GM12801 (cell line): ENCODE data around the gene COX17.

Experiments
- CTCF ChIP-seq: IDR thresholded peaks from one replicate; pipeline ENCODE4 v1.5.1; 2011; ENCODE audit warnings: control low read depth; ENCODE audit not compliant: insufficient read length; ENCODE audit errors: extremely low read depth

Gene COX17

DNA sequence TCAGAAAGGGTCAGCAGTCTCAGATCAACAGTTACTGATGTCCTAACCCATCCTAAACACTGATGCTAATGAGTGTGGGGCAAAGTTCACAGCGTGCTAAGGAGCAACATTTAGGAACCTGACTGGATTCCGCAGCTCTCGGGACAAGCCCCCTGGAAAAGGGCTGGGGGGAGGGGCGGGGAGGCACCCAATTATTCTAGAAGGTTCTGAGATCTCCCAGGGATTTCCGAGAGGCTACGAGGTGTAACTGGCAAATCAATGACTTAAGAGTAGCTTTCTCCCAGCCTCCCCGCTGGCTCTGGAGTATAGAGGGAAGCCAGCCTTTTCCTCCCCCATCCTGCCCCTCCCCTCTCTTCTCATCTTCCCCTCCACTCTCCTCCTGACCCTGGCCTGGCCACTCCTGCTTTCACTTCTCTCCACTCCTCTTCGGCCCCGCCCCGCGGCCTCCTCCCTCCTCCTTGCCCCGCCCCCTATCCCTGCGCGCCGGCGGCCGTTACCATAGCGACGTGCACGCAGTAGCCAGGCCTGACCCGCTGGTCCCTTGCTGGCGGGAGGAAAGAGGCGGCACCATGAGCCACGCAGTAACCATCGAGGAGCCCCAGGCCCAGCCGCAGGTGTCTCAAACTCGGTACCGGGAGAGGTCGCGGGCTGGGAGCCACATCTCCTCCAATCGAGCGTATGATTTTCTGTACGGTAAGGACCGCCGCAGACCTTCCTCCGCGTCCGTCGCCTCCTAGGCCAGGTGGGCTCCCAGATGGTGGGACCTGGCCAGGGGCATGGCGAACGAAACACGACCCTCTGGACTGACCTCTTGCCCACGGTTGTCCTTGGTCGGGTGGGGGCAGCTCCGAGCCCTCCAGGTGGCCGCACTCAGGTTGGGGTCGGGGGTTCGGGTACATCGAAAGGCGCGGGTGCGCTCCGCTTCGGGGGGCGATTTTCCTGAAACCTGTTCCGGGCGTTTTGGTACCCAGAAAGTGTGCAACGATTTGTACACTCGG lies 25.6 kb upstream of the COX17 start, which contains the start of gene CFAP91:
Gene CFAP91, plus strand, starts transcription at position 493 of the 998 bp plus-strand sequence. Its CDS starts 77 bp downstream, at position 570.
- no peak for TF ChIP-seq CTCF

GRCh38 chr3:119700920-119701734 lies 23.9 kb upstream of the COX17 start:
- TF ChIP-seq CTCF = no peak

GRCh38 chr3:119700269-119700919 lies 23.2 kb upstream of the COX17 start:
- no peak for TF ChIP-seq CTCF

GRCh38 chr3:119697394-119697793 lies 20.2 kb upstream of the COX17 start:
- no peak for TF ChIP-seq CTCF

- TF ChIP-seq CTCF = no peak
These were observed 18.3 kb upstream of the COX17 start for GRCh38 chr3:119695480-119695879.

DNA sequence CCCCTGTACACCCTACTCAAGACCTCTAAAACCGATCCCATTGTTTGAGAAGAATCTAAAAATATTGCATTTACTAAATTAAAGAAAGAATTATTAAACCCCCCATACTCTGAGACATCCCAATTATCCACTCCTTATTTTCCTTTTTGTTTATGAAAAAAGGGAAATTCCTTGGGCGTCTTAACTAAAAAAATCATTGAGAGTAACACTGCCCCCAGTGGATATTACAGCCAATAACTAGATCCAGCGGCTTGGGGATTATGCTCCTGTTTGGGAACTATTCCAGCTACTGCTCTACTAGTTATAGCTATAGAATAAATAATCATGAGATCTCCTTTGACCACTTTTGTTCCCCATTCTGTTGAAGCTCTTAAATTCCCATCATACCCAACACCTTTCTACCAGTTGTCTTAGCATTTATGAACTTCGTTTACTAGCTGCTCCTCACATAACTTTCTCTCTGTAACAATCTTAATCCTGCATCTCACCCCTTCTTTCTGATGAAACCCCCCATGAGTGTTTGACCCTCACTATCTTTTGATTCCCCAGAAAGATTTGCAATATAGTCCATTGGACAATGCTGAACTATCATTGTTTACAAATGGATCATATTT lies 12.9 kb upstream of the COX17 start:
- TF ChIP-seq CTCF = no peak

DNA sequence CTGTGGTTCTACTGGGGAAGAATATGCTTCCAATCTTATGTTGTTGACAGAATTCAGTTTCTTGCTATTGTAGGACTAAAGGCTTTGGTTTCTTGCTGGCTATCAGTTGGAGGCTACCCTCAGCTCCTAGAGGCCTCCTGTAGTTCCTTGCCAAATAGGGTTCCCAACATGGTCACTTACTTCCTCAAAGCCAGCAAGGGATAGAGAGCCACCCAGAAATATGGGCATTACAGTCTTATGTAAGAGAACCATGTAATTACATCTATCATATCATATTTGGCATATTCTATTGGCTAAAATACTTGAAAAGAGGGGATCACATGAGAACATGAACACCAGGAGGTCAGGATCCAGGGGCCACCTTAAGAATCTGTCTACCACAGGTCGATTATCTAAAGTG lies 6.2 kb upstream of the COX17 start:
- no peak for TF ChIP-seq CTCF
